Measurements from ENCODE around the gene CEP295NL.

- TF ChIP-seq CTCF (IDR thresholded peaks at IDR 0.05; ENCODE audit: low read depth, low read length) = no peak
- TF ChIP-seq EZH2phosphoT487 (IDR thresholded peaks at IDR 0.05; ENCODE audit: low read depth) = no peak
These were observed 19.4 kb downstream of the CEP295NL start for GRCh38 chr17:78883533-78884131.
